Measurements from ENCODE around the gene TNIP1.

DNA sequence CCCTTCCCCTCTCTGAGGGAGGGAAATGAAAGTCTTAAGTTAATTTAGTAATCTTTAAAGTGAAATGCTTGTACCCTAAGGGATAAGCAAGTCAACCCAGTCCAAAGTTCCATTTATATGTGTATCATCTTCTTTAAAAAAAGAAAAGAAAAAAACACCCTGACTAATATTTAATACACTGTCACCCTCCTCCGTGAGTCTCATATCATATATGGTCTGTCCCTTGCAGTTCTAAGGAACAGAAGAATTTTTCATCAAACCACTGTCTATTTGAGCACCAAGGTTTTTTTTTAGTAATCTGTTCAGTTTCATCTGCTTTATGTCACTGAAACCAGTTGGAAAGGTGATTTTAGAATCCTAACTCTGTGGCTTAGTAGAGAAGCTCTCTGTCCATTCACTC is 15.2 kb downstream of the TNIP1 start:
- TF ChIP-seq, protein P1, sequence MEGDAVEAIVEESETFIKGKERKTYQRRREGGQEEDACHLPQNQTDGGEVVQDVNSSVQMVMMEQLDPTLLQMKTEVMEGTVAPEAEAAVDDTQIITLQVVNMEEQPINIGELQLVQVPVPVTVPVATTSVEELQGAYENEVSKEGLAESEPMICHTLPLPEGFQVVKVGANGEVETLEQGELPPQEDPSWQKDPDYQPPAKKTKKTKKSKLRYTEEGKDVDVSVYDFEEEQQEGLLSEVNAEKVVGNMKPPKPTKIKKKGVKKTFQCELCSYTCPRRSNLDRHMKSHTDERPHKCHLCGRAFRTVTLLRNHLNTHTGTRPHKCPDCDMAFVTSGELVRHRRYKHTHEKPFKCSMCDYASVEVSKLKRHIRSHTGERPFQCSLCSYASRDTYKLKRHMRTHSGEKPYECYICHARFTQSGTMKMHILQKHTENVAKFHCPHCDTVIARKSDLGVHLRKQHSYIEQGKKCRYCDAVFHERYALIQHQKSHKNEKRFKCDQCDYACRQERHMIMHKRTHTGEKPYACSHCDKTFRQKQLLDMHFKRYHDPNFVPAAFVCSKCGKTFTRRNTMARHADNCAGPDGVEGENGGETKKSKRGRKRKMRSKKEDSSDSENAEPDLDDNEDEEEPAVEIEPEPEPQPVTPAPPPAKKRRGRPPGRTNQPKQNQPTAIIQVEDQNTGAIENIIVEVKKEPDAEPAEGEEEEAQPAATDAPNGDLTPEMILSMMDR (IDR thresholded peaks at IDR 0.05): no peak
- no peak for TF ChIP-seq POLR2A (IDR thresholded peaks at IDR 0.05)

All from testis (tissue), 2 donors.